SIG-M5 treated with dmso at 0.1 percent for 504 hours (cell line): ENCODE results near the gene ABHD13.

Experiments used
- DNase-seq: peaks from one replicate; lab custom pipeline; 2025; ENCODE audit not compliant: unreplicated experiment; lab: John Stamatoyannopoulos, UW

ABHD13 gene

DNA sequence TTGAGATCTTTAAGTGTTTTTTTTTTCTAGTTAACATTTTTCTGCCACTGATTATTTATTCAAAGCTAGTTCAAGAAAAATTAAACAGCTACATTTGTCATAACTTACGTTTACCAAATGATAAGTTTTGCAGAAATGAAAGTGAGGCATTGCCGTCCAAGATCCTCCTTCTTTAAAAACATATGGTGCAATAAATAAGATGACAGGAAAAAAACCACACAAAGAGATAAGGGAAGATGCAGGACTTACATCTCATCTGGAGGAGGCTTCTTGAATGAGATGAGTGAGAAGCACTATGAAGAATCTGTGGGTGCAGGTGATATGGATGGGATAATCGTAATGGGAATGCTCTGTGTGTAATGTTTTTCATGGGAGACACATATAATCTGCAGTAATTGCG, 63.7 kb downstream of the ABHD13 start:
- peak; percentile 90 for DNase-seq

DNA sequence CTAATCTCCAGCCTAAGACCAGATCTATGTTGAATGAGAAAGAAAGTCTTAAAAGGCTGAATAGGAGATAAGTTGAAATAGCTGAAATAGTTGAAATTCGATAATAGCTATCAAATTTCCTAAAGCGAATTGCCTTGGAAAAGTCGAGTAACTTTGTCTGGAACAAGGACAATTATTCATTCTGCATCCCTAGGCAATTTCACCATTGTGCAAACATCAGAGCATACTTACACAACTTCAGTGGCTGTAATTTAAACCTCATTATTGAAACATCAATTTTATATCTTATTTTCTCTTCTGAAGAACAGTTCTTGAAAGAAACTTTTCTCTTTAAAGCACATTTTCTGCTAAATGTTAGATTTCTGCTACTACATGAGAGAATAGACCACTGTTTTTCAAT, 64.9 kb downstream of the ABHD13 start:
- no peak for DNase-seq
